HG03159 (cell line): Measurements from ENCODE around the gene SPAG9.

Source experiments
- ATAC-seq: cut with Tn5 transposase; IDR thresholded peaks from one replicate; pipeline ENCODE4 v1.9.1; 2021; ENCODE audit warnings: mild to moderate bottlenecking, moderate library complexity; ENCODE audit not compliant: unreplicated experiment

Gene SPAG9, protein sequence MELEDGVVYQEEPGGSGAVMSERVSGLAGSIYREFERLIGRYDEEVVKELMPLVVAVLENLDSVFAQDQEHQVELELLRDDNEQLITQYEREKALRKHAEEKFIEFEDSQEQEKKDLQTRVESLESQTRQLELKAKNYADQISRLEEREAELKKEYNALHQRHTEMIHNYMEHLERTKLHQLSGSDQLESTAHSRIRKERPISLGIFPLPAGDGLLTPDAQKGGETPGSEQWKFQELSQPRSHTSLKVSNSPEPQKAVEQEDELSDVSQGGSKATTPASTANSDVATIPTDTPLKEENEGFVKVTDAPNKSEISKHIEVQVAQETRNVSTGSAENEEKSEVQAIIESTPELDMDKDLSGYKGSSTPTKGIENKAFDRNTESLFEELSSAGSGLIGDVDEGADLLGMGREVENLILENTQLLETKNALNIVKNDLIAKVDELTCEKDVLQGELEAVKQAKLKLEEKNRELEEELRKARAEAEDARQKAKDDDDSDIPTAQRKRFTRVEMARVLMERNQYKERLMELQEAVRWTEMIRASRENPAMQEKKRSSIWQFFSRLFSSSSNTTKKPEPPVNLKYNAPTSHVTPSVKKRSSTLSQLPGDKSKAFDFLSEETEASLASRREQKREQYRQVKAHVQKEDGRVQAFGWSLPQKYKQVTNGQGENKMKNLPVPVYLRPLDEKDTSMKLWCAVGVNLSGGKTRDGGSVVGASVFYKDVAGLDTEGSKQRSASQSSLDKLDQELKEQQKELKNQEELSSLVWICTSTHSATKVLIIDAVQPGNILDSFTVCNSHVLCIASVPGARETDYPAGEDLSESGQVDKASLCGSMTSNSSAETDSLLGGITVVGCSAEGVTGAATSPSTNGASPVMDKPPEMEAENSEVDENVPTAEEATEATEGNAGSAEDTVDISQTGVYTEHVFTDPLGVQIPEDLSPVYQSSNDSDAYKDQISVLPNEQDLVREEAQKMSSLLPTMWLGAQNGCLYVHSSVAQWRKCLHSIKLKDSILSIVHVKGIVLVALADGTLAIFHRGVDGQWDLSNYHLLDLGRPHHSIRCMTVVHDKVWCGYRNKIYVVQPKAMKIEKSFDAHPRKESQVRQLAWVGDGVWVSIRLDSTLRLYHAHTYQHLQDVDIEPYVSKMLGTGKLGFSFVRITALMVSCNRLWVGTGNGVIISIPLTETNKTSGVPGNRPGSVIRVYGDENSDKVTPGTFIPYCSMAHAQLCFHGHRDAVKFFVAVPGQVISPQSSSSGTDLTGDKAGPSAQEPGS (N-terminal part only)

DNA sequence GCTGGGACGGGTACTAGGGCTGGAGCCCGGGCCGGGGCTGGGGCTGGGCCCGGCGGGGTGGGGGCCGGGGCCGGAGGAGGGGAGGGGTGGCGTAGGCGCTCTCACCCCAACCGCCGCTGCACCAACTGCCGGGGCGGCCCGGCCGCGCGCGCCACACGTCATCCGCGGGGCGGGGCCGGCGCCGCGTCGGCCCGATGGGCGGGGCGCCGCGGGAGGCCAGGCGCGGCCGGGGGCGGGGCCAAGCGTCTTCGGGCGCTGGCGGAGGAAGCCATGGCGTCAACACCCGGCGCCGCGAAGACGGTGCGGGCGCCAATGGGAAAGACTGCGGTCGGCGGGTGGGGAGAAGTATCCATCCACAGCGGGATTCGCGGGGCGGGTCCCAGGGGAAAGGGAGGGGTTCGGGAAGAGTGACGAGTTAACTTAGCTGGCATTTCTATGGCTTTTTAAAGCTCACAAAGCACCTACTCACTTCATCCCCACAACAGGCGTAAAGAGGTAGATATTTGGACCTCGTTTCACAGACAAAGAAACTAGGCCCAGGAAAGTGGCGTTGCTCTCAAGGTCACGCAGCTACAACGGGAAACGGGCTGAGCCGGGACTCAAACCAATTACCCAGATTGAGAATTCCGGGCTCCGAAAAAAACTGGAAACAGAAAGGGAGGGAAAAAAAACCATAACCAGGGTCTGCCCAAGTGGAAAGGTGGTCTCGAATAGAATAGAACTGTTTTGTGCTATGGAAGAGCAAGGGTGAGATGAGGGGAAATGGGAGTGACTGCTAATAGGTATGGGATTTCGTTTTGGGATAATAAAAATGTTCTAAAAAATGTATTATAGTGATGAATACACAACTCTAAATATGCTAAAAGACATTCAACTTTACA, at the start of gene SPAG9:
SPAG9 (minus strand) TSS at position 130 of the 881 bp plus-strand sequence. CDS start 212 bp downstream, outside the sequence.
- ATAC-seq = peak; percentile 64

DNA sequence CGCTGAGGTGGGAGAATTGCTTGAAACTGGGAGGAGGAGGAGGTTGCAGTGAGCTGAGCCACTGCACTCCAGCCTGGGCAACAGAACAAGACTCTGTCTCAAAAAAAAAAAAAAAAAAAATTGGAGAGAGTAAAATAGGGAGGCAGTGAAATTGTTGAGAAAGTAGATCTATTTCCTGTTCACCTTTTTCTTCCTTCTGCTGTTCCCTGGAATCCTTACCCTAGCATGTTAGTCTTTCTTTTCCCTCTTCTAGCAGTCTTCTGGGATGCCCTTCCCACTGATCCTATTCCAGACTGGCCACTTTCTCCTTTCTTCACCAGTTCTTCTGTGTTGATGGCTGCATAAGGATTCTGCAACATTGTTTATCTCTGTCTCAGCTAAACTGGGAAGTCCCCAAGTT, 48.7 kb upstream of the SPAG9 start:
- no peak for ATAC-seq

DNA sequence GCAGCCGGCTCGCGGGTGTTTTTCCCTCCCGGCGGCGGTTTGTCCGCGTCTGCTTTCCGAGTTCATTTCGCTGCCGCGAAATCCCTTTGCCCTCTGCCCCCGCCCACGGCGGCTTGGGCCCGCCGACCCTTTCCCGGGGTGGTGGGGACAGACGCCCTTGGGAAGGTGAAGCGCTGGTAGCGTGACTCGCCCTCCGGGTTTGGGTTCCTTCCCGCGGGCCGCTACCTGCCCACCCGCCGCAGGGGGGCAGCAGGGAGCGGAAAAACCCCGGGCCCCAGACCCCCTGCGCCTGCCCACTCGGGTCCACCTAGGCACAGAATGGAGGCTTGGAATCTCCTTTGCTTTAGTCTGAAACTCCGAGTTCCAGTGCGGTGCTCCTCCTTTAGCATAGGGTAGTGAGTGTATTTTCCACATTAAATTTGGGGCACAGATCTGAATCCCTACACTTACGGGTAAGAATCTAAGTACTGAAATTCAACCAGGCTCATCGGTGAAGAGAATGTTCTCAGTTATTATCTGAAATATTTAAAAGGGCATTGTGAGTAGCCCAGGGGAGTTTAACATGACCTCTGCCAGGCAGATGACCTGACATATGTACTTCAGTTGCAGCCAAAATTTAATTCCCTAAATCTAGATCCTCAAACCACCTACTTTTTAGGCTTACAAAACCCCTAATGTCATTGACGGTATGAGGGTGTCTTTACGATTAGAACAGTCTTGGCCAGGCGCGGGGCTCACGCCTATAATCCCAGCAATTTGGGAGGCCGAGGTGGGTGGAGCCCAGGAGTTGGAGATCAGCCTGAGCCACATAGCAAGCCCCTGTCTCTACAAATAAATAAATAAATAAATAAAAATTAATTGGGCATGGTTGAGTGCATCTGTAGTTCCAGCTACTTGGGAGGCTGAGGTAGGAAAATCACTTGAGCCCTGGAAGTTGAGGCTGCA, 46.6 kb upstream of the SPAG9 start:
- peak; percentile 47 for ATAC-seq

DNA sequence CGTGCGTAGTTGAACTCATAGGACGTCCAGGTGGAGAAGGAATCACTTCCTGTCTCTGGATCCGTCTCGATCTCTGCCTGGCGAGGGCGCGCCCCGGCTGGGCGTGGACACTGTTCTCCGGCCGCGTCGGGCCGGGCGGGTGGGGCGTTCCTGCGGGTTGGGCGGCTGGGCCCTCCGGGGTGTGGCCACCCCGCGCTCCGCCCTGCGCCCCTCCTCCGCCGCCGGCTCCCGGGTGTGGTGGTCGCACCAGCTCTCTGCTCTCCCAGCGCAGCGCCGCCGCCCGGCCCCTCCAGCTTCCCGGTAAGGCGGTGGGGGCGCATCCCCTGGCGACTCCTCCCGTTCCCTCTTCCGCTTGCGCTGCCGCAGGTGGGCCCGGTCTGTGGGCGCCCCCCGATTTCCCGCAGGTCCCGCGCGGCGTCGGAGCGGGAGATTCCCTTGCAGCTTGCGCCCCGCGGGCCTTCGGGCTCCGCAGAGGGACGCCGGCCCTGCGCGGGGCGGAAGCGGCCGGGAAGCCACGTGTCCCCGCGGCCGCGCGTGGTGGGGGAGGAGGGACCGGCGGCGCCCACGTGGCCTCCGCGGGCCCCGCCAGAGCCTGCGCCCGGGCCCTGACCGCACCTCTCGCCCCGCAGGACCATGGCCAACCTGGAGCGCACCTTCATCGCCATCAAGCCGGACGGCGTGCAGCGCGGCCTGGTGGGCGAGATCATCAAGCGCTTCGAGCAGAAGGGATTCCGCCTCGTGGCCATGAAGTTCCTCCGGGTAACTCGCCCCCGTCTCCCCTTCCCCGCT, 45.7 kb upstream of the SPAG9 start, which contains the start of gene NME2:
NME2 (plus strand) TSS at position 214 of the 789 bp plus-strand sequence; CDS start at position 634, 420 bp downstream.
- peak; percentile 82 for ATAC-seq

DNA sequence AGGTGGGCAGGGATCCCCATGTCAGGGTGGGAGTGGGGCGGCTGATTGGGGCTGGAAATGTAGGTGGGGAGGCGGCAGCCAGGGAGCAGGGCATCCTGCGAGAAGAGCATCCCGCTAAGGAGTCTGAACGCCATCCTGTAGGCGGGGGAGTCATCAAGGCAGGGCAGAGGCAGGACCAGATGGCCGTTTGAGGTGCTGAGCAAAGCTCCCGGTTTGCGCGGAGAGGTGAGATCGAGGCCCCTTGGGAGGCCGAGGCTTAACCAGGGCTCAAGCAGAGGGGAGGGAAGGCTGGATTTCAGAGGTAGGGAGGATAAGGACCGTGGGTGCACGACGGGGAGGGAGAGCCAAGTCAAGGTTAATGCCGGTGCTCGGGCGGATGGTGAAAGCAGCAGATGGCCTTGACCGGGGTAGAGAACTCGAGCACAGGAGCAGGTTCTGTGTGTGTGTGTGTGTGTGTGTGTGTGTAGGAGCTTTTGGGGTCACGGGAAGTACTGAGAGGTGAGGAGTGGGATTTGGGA, 45.1 kb upstream of the SPAG9 start:
- peak; percentile 22 for ATAC-seq

DNA sequence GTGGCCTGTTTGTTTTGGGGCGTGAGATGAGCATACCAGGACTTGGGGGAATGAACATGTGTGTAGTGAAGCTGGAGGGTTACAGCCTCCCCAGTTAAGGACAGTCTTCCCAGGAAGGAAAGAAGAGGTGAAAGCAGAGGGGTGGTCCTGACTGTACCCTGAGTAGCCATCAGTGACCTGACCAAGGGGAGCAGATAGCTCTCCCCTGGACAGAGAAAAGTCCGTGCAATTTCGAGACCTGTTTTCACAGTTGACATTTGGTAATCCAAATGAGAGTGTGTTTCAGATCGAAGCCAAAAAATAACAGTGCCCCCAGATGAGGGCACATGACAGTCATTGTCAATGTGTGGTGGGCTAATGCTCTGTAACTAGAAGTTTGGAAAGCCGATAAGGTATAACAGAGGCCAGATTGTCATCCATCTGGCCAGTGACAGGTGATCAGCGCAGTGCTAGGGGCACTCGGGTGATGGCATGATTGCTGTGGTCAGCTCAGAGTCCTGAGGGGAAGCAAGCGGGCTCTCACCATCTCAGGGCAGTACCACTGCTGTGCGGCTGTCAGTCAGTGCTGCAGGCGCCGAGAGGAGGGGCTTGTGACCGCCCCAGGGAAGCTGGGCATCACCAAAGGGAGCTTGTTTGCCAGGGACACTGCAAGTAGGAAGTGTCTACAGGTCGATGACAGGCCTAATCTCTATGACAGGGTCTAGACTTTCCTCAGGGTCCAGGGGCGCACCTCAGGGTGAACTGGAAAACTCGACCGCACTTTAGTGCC, 44.4 kb upstream of the SPAG9 start:
- ATAC-seq = no peak

DNA sequence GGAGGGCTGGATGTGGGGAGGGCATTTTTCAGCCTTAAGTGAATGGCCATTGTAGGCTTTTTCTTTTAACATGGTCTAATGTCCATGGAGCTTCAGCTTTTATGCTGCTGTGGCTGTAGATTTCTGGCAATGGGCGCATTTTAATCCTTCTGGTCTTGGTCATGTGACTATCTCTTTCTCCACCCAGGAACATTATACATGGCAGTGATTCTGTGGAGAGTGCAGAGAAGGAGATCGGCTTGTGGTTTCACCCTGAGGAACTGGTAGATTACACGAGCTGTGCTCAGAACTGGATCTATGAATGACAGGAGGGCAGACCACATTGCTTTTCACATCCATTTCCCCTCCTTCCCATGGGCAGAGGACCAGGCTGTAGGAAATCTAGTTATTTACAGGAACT, 40.9 kb upstream of the SPAG9 start:
- ATAC-seq = no peak

DNA sequence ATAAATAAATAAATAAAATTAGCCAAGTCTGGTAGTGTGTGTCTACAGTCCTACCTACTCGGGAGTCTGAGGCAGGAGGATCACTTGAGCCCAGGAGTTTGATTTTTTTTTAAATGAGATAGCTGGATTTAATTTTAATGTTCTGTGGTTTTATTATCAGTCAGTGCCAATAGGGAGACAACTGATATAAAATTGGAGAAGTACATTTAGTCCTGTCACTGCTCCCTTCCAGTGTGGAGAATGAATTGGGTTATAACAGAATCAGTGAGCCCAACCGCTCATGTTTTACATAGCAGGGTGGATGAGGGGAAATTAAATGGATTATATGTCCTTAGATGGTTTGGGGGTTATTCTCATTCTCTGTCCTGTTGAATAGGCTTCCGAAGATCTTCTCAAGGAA, 38.9 kb upstream of the SPAG9 start:
- no peak for ATAC-seq

DNA sequence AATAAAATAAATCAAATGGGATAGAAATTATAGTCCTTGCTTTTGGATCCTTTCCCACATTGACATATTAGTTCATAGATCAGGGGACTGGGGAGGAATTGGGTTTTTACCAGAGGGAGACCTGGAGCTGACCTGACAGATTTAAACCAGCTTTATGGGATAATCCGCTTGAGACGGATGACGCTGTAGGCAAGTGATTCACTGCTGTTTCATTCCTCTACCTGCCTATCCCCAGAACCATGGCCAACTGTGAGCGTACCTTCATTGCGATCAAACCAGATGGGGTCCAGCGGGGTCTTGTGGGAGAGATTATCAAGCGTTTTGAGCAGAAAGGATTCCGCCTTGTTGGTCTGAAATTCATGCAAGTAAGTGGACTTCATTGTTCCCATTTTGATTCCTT, 34.7 kb upstream of the SPAG9 start:
- ATAC-seq = no peak

DNA sequence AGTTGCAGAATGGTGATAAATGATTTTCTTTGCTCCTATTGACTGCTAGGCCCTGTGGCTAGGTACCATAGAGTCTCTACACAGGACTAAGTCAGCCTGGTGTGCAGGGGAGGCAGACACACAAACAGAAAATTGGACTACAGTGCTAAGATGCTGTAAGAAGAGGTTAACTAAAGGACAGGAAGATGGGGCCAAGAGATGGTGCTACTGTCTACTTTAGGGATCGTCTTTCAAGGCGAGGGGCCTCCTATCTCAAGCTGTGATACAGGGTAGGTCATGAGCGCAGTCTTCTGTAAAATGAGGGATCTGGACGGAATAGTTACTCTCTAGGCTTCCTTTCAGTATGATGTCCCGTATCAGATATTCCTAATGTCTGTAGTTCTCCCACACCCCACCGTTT, 33.5 kb upstream of the SPAG9 start:
- no peak for ATAC-seq

DNA sequence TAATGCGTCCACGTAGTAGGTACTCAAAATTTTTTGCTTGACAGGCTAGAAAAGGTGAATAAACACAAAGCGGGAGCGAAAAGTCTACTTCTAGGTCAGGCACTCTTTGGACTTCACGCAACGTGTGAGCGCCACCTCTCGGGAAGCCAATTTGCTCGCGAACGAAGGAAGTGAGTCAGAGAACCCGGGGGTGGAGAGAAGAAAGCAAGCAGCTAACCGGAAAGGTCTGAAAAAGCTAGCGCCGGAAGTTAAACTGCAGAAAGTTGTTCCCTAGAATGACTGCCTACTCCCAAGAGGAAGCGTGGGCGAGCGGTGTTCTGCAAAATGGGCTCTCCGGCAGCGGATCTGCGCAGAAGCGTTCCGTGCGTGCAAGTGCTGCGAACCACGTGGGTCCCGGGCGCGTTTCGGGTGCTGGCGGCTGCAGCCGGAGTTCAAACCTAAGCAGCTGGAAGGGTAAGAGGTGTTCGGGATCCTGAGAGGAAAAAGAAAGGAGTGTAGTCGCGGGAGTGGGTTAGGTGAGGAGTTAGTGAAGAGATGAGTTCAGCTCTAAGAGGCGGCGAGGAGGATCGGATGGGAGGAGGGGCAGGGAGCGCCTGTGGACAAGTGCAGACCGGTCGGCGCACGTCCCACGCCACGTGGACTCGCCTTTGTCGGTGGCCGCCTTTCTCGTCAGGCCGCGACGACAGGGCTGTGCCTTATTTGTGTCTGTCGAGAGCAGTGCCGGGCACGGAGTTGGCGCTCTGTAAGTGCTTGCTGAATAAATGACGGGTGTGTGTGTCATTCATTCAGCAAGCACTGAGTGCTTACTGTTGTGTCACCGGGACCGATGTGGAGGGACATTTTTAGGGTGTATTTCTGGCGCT, 32.8 kb upstream of the SPAG9 start, which contains the start of gene NME1:
NME1 (plus strand) TSS at position 350 of the 863 bp plus-strand sequence. CDS start 2,096 bp downstream, outside the sequence.
- ATAC-seq = peak; percentile 94

DNA sequence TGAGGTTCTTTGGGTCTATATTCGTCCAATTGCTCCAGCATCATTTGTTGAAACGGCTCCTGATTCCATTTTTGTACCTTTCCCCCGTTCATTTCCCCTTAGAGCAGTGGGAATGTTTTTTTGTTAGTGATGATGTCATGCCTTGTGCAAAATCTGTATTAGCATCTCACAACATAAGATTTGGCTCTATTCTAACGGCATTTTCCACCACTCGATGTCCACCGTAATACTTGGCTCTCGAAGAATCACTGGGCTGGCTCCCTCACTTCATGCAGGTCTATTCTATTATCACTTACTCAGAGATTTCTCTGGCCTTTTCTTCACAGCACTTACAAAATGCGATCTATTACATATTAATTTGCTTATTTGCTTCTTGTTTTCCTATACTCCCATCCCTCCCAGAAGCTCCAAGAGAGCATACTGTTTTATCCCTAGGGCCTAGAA, 32.1 kb upstream of the SPAG9 start:
- ATAC-seq = no peak

DNA sequence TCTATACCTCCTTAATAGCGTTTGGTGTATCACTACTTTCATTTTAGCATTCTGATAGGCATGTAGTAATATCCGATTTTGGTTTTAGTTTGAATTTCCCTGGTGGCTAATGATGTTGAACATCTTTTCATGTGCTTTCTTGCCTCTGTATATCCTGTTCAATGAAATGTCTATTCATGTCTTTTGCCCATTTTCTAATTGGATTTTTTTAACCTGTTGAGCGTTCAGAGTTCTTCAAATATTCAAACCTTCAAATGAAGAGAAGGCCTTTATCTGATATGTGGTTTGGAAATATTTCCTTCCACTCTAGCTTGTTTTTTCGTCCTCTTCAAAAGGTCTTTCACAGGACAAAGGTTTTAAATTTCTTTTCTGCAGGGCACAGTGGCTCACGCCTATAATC, 30.3 kb upstream of the SPAG9 start:
- no peak for ATAC-seq

DNA sequence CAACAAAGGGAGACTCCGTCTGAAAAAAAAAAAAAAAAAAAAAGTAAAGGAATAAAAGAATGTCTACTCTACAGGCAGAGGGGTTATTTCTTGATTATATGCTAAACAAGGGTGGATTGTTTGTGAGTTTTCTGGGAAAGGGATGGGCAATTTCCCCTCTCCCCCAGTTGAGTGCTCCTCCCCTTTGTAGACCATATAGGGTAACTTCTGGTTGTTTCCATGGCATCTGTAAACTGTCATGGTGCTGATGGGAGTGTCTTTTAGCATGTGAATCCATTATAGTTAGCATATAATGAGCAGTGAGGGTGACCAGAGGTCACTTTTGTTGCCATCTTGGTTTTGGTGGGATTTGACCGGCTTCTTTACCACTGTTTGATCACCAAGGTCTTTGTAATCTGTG, 28.5 kb upstream of the SPAG9 start:
- ATAC-seq = no peak

DNA sequence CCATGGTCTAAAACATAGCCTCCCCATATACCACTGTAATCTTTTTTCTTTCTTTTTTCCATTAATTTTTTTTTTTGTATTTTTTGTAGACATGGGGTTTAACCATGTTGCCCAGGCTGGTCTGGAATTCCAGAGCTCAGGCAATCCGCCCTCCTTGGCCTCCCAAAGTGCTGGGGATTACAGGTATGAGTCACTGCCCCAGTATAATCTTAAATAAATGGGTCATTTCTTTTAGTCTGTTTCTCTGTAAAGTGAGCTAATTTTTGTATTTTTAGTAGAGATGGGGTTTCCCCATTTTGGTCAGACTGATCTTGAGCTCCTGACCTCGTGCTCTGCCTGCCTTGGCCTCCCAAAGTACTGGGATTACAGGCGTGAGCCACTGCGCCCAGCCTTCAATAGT, 27.0 kb upstream of the SPAG9 start:
- no peak for ATAC-seq
